ENCODE measurements around the gene PRUNE1. TPM values are rescaled to one million over a fixed set of nuclear protein-coding genes. Genes with fewer than 3 reads are reported as not detected.

The PRUNE1 gene
- total RNA-seq, 1 experiment from 2014 or later = 24.5 TPM

DNA sequence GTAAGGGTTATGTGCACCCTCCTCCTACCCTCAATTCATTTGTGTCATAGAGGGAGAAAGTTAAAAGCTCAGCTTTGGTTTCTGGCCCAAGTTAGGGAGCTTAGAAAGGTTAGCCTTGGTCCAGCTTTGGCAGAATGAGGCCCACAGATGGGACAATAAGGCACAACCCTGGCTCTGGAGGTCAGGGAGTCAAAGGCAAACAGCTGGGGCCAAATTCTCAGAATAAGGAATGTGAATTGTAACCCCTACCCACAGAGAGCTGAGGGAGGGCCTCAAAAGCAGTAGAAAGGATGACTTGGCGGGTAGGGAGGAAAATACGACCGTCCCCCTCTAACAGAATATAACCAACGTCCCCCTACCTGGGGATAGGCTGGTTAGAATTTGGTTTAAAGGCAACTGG is 42.6 kb upstream of the PRUNE1 start:
- H3K27me3 Mint-ChIP-seq (ENCODE audit: low read depth) = no peaks in the 10 kb centered on the region
- H3K9me3 Mint-ChIP-seq = no peaks in the 10 kb centered on the region
- H3K36me3 Mint-ChIP-seq = peaks cover 76% of the 10 kb centered on the region
- ChIA-PET CTCF (interaction anchor here (0.8 to 1.4 kb wide), 3 partner anchors 14 to 41 kb away, joined by 3 to 5 read pairs (median 3); partner anchors contain the start of gene MINDY1), POLR2A (interaction anchor here (1.0 kb wide), 1 partner anchor 41 kb away, joined by 3 read pairs; the partner anchor contains the start of gene MINDY1)
- no peak overlapping the region for H3K4me3 Mint-ChIP-seq
- peaks cover 8% of the 10 kb centered on the region for H3K4me1 Mint-ChIP-seq
- ATAC-seq = no peak
- no peak for TF ChIP-seq JUN (CRISPR knock-in tag; IDR thresholded peaks at IDR 0.05)
- TF ChIP-seq, protein P1, sequence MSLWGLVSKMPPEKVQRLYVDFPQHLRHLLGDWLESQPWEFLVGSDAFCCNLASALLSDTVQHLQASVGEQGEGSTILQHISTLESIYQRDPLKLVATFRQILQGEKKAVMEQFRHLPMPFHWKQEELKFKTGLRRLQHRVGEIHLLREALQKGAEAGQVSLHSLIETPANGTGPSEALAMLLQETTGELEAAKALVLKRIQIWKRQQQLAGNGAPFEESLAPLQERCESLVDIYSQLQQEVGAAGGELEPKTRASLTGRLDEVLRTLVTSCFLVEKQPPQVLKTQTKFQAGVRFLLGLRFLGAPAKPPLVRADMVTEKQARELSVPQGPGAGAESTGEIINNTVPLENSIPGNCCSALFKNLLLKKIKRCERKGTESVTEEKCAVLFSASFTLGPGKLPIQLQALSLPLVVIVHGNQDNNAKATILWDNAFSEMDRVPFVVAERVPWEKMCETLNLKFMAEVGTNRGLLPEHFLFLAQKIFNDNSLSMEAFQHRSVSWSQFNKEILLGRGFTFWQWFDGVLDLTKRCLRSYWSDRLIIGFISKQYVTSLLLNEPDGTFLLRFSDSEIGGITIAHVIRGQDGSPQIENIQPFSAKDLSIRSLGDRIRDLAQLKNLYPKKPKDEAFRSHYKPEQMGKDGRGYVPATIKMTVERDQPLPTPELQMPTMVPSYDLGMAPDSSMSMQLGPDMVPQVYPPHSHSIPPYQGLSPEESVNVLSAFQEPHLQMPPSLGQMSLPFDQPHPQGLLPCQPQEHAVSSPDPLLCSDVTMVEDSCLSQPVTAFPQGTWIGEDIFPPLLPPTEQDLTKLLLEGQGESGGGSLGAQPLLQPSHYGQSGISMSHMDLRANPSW (CRISPR knock-in tag; conservative IDR thresholded peaks at IDR 0.05; ENCODE audit: low read depth) = no peak
- no peak for TF ChIP-seq ZBTB21 (CRISPR knock-in tag; IDR thresholded peaks at IDR 0.05; ENCODE audit: borderline replicate concordance)
- no peak for TF ChIP-seq RORB (CRISPR knock-in tag; IDR thresholded peaks at IDR 0.05)
- no peak for TF ChIP-seq AR (CRISPR knock-in tag; IDR thresholded peaks at IDR 0.05)
- no peak for TF ChIP-seq MXD4 (CRISPR knock-in tag; IDR thresholded peaks at IDR 0.05; ENCODE audit: borderline replicate concordance)
- TF ChIP-seq TEAD4 (CRISPR knock-in tag; IDR thresholded peaks at IDR 0.05) = no peak
- TF ChIP-seq HMGA2 (CRISPR knock-in tag; IDR thresholded peaks at IDR 0.05) = no peak
- H3K27ac Mint-ChIP-seq = no peak overlapping the region
- no peak for DNase-seq (ENCODE audit: low spot score)

GRCh38 chr1:150966011-150966410 is 42.2 kb upstream of the PRUNE1 start:
- Mint-ChIP-seq H3K9me3 (no peaks in the 10 kb centered on the region), H3K4me3 (no peak overlapping the region), H3K36me3 (peaks cover 73% of the 10 kb centered on the region), H3K27ac (no peak overlapping the region), H3K4me1 (peaks cover 12% of the 10 kb centered on the region), H3K27me3 (ENCODE audit: low read depth) (no peaks in the 10 kb centered on the region)
- ATAC-seq (no peak; the same call in 1 of the 2 replicates), DNase-seq (ENCODE audit: low spot score) (no peak)
- POLR2A ChIA-PET = interaction anchor here (1.0 kb wide), 1 partner anchor 41 kb away, joined by 3 read pairs; the partner anchor contains the start of gene MINDY1
- CTCF ChIA-PET = interaction anchor here (0.7 to 1.4 kb wide), 4 partner anchors 13 to 41 kb away, joined by 3 to 5 read pairs (median 3); partner anchors contain the start of gene MINDY1
- TF ChIP-seq NR2C2 (CRISPR knock-in tag; IDR thresholded peaks at IDR 0.05) (no peak), PRRX2 (CRISPR knock-in tag; IDR thresholded peaks at IDR 0.05) (no peak), ZNF532 (CRISPR knock-in tag; IDR thresholded peaks at IDR 0.05; ENCODE audit: borderline replicate concordance) (no peak), ZNF416 (CRISPR knock-in tag; IDR thresholded peaks at IDR 0.05) (no peak), ESRRA (CRISPR knock-in tag; IDR thresholded peaks at IDR 0.05; ENCODE audit: borderline replicate concordance) (no peak), RELA (CRISPR knock-in tag; IDR thresholded peaks at IDR 0.05; ENCODE audit: borderline replicate concordance) (no peak), ZSCAN18 (CRISPR knock-in tag; IDR thresholded peaks at IDR 0.05) (no peak), ELF4 (CRISPR knock-in tag; IDR thresholded peaks at IDR 0.05; ENCODE audit: low read depth) (no peak), ZBTB21 (CRISPR knock-in tag; IDR thresholded peaks at IDR 0.05; ENCODE audit: borderline replicate concordance) (no peak), FOXJ3 (CRISPR knock-in tag; IDR thresholded peaks at IDR 0.05; ENCODE audit: borderline replicate concordance) (no peak)
- TF ChIP-seq, protein P2, sequence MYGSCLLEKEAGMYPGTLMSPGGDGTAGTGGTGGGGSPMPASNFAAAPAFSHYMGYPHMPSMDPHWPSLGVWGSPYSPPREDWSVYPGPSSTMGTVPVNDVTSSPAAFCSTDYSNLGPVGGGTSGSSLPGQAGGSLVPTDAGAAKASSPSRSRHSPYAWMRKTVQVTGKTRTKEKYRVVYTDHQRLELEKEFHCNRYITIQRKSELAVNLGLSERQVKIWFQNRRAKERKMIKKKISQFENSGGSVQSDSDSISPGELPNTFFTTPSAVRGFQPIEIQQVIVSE (CRISPR knock-in tag; IDR thresholded peaks at IDR 0.05; ENCODE audit: borderline replicate concordance) = no peak
